ENCODE data around the gene GRM1. TPM values are rescaled to one million over a fixed set of nuclear protein-coding genes. Genes with fewer than 3 reads are reported as not detected.

GRM1 gene
- total and polyA plus RNA-seq, 2 donors (not counting 1 experiment from before 2014, with no cell fraction given) = 0.17 TPM; not detected in 1

GRCh38 chr6:146289816-146290588 lies 261.1 kb downstream of the GRM1 start:
- TF ChIP-seq EZH2 (IDR thresholded peaks at IDR 0.05; ENCODE audit: low read length, missing control alignments) = no peak
- no peak overlapping the region for H3K4me3 ChIP-seq (replicated peaks in 1 of 4; ENCODE audit: control extremely low read depth in 1 of 4, insufficient read depth in 1 of 4, low read depth in 3 of 4, low read length in 4 of 4)
- H3K9ac ChIP-seq (ENCODE audit: insufficient read depth, low read length) = no peak overlapping the region
- no peaks in the 10 kb centered on the region for H3K27me3 ChIP-seq (ENCODE audit: control insufficient read depth, insufficient read depth, low read length)
- no peaks in the 10 kb centered on the region for H4K20me1 ChIP-seq (ENCODE audit: control insufficient read depth, extremely low read depth, insufficient read depth, low read length)
- H3K36me3 ChIP-seq (ENCODE audit: control insufficient read depth, insufficient read depth, low read length) = no peaks in the 10 kb centered on the region
- DNase-seq (ENCODE audit: low read depth in 2 of 2) = peak; percentile 77 to 86
- H3K27ac ChIP-seq (ENCODE audit: insufficient read depth, low read length) = no peak overlapping the region
- no peaks in the 10 kb centered on the region for H3K9me3 ChIP-seq (ENCODE audit: control insufficient read depth, insufficient read depth, low read depth, low read length)
- no peaks in the 10 kb centered on the region for H3K4me1 ChIP-seq (ENCODE audit: control insufficient read depth, extremely low read depth, insufficient read depth, low read length)
- no peak overlapping the region for H2AFZ ChIP-seq (ENCODE audit: low read length)
- H3K79me2 ChIP-seq (ENCODE audit: control insufficient read depth, insufficient read depth, low read length) = no peaks in the 10 kb centered on the region
- H3K4me2 ChIP-seq (ENCODE audit: extremely low read depth, insufficient read depth, low read length) = no peak overlapping the region

DNA sequence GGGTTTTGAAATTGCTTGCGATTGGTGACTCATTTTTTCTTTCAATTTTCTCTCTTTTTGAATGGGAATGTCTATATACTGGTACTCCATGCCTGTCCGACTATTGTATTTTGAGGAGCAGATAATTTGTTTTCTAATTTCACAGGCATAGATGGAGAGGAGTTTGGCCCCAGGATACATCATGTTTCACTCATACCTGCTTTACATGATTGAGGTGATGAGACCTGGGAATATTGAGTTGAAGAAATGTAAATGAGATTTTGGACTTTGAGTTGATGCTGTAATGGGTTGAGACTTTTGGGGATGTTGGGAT lies 261.7 kb downstream of the GRM1 start:
- TF ChIP-seq EZH2 (IDR thresholded peaks at IDR 0.05; ENCODE audit: low read length, missing control alignments) (no peak), CTCF (conservative IDR thresholded peaks at IDR 0.05 in 1 of 2, IDR thresholded peaks at IDR 0.05 in 1 of 2; ENCODE audit: low read depth in 1 of 2, low read length in 2 of 2) (no peak)
- H4K20me1 ChIP-seq (ENCODE audit: control insufficient read depth, extremely low read depth, insufficient read depth, low read length) = no peaks in the 10 kb centered on the region
- no peaks in the 10 kb centered on the region for H3K4me1 ChIP-seq (ENCODE audit: control insufficient read depth, extremely low read depth, insufficient read depth, low read length)
- H3K4me3 ChIP-seq (replicated peaks in 1 of 4; ENCODE audit: control extremely low read depth in 1 of 4, insufficient read depth in 1 of 4, low read depth in 3 of 4, low read length in 4 of 4) = no peak overlapping the region
- no peak overlapping the region for H2AFZ ChIP-seq (ENCODE audit: low read length)
- no peaks in the 10 kb centered on the region for H3K79me2 ChIP-seq (ENCODE audit: control insufficient read depth, insufficient read depth, low read length)
- H3K4me2 ChIP-seq (ENCODE audit: extremely low read depth, insufficient read depth, low read length) = no peak overlapping the region
- H3K27me3 ChIP-seq (ENCODE audit: control insufficient read depth, insufficient read depth, low read length) = no peaks in the 10 kb centered on the region
- no peak overlapping the region for H3K27ac ChIP-seq (ENCODE audit: insufficient read depth, low read length)
- no peak overlapping the region for H3K9ac ChIP-seq (ENCODE audit: insufficient read depth, low read length)
- DNase-seq (ENCODE audit: low read depth in 2 of 2) = no peak
- no peaks in the 10 kb centered on the region for H3K36me3 ChIP-seq (ENCODE audit: control insufficient read depth, insufficient read depth, low read length)
- H3K9me3 ChIP-seq (ENCODE audit: control insufficient read depth, insufficient read depth, low read depth, low read length) = no peaks in the 10 kb centered on the region

GRCh38 chr6:146292506-146292905 lies 263.6 kb downstream of the GRM1 start:
- Histone ChIP-seq H3K36me3 (ENCODE audit: control insufficient read depth, insufficient read depth, low read length) (no peaks in the 10 kb centered on the region), H3K79me2 (ENCODE audit: control insufficient read depth, insufficient read depth, low read length) (no peaks in the 10 kb centered on the region), H3K4me1 (ENCODE audit: control insufficient read depth, extremely low read depth, insufficient read depth, low read length) (no peaks in the 10 kb centered on the region), H3K27ac (ENCODE audit: insufficient read depth, low read length) (no peak overlapping the region), H2AFZ (ENCODE audit: low read length) (no peak overlapping the region), H3K9ac (ENCODE audit: insufficient read depth, low read length) (no peak overlapping the region), H3K27me3 (ENCODE audit: control insufficient read depth, insufficient read depth, low read length) (no peaks in the 10 kb centered on the region), H4K20me1 (ENCODE audit: control insufficient read depth, extremely low read depth, insufficient read depth, low read length) (no peaks in the 10 kb centered on the region), H3K4me3 (replicated peaks in 1 of 4; ENCODE audit: control extremely low read depth in 1 of 4, insufficient read depth in 1 of 4, low read depth in 3 of 4, low read length in 4 of 4) (no peak overlapping the region), H3K4me2 (ENCODE audit: extremely low read depth, insufficient read depth, low read length) (no peak overlapping the region), H3K9me3 (ENCODE audit: control insufficient read depth, insufficient read depth, low read depth, low read length) (no peaks in the 10 kb centered on the region)
- peak; percentile 33 to 43 for DNase-seq (ENCODE audit: low read depth in 2 of 2)
- TF ChIP-seq CTCF (conservative IDR thresholded peaks at IDR 0.05 in 1 of 2, IDR thresholded peaks at IDR 0.05 in 1 of 2; ENCODE audit: low read depth in 1 of 2, low read length in 2 of 2) = no peak
- no peak for TF ChIP-seq EZH2 (IDR thresholded peaks at IDR 0.05; ENCODE audit: low read length, missing control alignments)
